Peyer's patch (tissue), 4 donors: ENCODE results near the gene CD44. TPM values are rescaled to one million over a fixed set of nuclear protein-coding genes. Genes with fewer than 3 reads are reported as not detected.

Experiments
- DNase-seq, 3 donors: peaks; one replicate each; pipeline ENCODE4 v3.0.0-alpha.2; 2017 to 2019
- H3K27ac ChIP-seq, 4 donors: fragments of 200-600 bp; sonication (generic); one replicate each; pipeline ENCODE4 v1.5.1; 2016 to 2019
- H3K27me3 ChIP-seq, 2 donors: fragments of 200-600 bp; sonication (generic); one replicate each; pipeline ENCODE4 v1.5.1; 2019
- H3K36me3 ChIP-seq, 3 donors: fragments of 200-600 bp; sonication (generic); one replicate each; pipeline ENCODE4 v1.5.1; 2016 to 2019
- H3K4me1 ChIP-seq, 4 donors: fragments of 200-600 bp; sonication (generic); one replicate each; pipeline ENCODE4 v1.5.1; 2016 to 2019
- H3K4me3 ChIP-seq, 4 donors: fragments of 200-600 bp; sonication (generic); 1 replicate in 3 of 4; 2 replicates in 1 of 4; pipeline ENCODE4 v1.5.1; 2016 to 2019; ENCODE audit warnings: mild to moderate bottlenecking in 1 of 4
- H3K9me3 ChIP-seq, 4 donors: fragments of 200-600 bp; sonication (generic); one replicate each; pipeline ENCODE4 v1.5.1; 2016 to 2019; ENCODE audit warnings: mild to moderate bottlenecking in 1 of 4
- POLR2A ChIP-seq, 2 donors: fragments of 450-650 bp; IDR thresholded peaks; one replicate each; pipeline ENCODE4 v1.5.1; 2017; ENCODE audit warnings: antibody characterized with exemption in 2 of 2, mild to moderate bottlenecking in 2 of 2, moderate library complexity in 2 of 2
- total RNA-seq, 4 donors: library from RNA; depleted of rRNA; stranded (reverse); fragments of >200 nt; gene quantifications; one replicate each; pipeline ENCODE4 v1.1.0, GENCODE V29; 2016
- TF ChIP-seq, protein P1 (sequence below), 6 experiments: fragments of 450-650 bp in 4 of 6; fragments of 200-600 bp in 2 of 6; sonication (generic) in 1 of 6; IDR thresholded peaks; one replicate each; pipeline ENCODE4 v1.5.1; 2017 to 2019; ENCODE audit warnings: antibody characterized with exemption in 6 of 6, mild to moderate bottlenecking in 3 of 6, moderate library complexity in 1 of 6

CD44 gene
- total RNA-seq, 4 donors from 2014 or later = 71.6 to 412 (median 130) TPM

DNA sequence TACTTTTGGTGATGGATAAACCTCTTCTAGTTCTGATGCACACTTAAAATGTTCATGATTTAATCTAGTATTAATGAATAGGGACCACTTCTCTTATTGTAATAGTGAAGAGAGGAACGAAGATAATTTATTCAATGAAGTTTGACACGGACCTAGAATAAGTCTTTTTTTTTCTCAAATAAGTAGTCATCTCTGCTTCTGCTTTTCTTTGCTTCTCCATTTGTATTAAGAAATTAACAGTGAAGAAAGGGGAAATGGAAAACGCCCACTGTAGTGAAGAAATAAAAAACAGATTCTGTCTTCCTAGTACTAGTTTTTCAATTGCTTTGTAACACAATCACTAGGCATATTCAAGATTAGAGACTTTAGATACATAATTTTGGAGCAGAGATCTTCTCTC lies 73.0 kb downstream of the CD44 start:
- Histone ChIP-seq H3K9me3 (no peaks in the 10 kb centered on the region), H3K36me3 (peaks cover 0 to 24% (median 0%) of the 10 kb centered on the region in 3 donors), H3K4me1 (peaks cover 0 to 3% (median 0%) of the 10 kb centered on the region in 4 donors), H3K27me3 (no peaks in the 10 kb centered on the region), H3K4me3 (no peak overlapping the region), H3K27ac (peak overlapping the region in 1 of 4 donors; percentile 43)
- no peak for DNase-seq
- TF ChIP-seq POLR2A (IDR thresholded peaks at IDR 0.05) = no peak
- TF ChIP-seq, protein P1, sequence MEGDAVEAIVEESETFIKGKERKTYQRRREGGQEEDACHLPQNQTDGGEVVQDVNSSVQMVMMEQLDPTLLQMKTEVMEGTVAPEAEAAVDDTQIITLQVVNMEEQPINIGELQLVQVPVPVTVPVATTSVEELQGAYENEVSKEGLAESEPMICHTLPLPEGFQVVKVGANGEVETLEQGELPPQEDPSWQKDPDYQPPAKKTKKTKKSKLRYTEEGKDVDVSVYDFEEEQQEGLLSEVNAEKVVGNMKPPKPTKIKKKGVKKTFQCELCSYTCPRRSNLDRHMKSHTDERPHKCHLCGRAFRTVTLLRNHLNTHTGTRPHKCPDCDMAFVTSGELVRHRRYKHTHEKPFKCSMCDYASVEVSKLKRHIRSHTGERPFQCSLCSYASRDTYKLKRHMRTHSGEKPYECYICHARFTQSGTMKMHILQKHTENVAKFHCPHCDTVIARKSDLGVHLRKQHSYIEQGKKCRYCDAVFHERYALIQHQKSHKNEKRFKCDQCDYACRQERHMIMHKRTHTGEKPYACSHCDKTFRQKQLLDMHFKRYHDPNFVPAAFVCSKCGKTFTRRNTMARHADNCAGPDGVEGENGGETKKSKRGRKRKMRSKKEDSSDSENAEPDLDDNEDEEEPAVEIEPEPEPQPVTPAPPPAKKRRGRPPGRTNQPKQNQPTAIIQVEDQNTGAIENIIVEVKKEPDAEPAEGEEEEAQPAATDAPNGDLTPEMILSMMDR (IDR thresholded peaks at IDR 0.05) = no peak

DNA sequence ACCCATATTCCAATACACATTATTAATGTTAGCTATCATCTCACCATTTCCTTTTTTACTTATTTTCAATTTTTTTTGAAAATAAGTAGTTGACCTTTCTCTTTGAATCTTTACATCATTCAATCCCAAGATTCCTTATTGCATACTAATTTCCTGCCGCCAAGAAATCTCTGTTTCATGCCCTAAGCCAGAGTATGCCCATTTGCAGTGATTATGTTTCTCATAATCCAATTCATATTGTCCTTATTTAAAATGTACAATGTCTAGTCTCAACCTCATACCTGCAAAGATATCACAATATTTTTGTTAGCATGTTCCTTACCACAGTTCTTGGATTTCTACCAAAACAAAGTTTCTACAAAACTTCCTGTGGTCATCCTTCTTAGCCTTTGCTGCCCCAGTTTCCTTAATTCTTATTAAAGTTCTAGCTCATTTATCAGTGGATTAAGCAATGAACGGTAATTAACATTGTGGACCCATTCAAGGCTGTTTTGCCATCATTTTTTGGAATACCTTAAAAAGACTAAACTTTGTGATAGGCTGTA lies 75.3 kb downstream of the CD44 start:
- Histone ChIP-seq H3K27me3 (no peaks in the 10 kb centered on the region), H3K4me1 (peaks cover 0 to 3% (median 0%) of the 10 kb centered on the region in 4 donors), H3K9me3 (no peaks in the 10 kb centered on the region), H3K4me3 (no peak overlapping the region), H3K27ac (no peak overlapping the region), H3K36me3 (peaks cover 0 to 31% (median 0%) of the 10 kb centered on the region in 3 donors)
- TF ChIP-seq POLR2A (IDR thresholded peaks at IDR 0.05) = no peak
- TF ChIP-seq, protein P1 (IDR thresholded peaks at IDR 0.05) = no peak
- no peak for DNase-seq

DNA sequence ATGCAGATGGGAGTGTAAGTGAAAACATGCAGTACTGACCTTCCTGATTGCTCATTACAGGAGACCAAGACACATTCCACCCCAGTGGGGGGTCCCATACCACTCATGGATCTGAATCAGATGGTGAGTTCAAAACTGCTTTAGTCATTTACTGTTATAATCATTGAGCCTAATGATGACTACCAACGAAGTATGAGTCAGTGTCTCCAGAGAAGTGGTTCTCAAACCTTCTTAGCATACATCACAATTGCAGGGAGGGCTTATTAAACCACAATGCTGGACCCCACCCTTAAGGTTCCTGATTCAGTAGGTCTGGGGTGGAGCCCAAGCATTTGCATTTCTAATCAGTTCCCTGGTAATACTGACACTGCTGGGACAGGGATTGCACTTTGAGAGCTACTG lies 75.8 kb downstream of the CD44 start:
- no peaks in the 10 kb centered on the region for H3K9me3 ChIP-seq
- H3K27me3 ChIP-seq = no peaks in the 10 kb centered on the region
- no peak overlapping the region for H3K4me3 ChIP-seq
- peaks cover 0 to 3% (median 0%) of the 10 kb centered on the region in 4 donors for H3K4me1 ChIP-seq
- no peak for DNase-seq
- H3K36me3 ChIP-seq = peaks cover 0 to 36% (median 4%) of the 10 kb centered on the region in 3 donors
- TF ChIP-seq, protein P1 (IDR thresholded peaks at IDR 0.05) = no peak
- no peak for TF ChIP-seq POLR2A (IDR thresholded peaks at IDR 0.05)
- H3K27ac ChIP-seq = no peak overlapping the region

DNA sequence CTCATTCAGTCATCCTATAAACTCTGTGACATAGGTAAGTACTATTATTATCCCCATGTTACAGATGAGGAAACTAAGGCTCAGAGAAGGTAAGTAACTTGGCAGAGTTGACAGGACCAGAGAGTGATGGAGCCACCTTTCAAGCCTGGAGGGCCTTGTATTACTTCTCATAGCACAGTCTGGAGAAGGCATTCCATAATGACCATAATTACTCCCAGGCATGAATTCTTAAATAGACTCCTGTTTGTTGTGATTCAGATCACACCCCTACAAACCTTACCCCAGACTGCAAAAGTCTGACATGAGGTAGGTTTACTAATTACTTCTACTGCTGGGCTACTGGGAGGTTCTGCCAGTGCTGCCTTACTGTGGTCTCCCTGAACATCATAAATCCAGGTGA lies 77.0 kb downstream of the CD44 start:
- H3K36me3 ChIP-seq = peaks cover 0 to 41% (median 5%) of the 10 kb centered on the region in 3 donors
- DNase-seq = no peak
- no peaks in the 10 kb centered on the region for H3K9me3 ChIP-seq
- TF ChIP-seq, protein P1 (IDR thresholded peaks at IDR 0.05) = no peak
- TF ChIP-seq POLR2A (IDR thresholded peaks at IDR 0.05) = no peak
- H3K27ac ChIP-seq = no peak overlapping the region
- H3K4me1 ChIP-seq = peaks cover 0 to 3% (median 0%) of the 10 kb centered on the region in 4 donors
- H3K4me3 ChIP-seq = no peak overlapping the region
- H3K27me3 ChIP-seq = no peaks in the 10 kb centered on the region

DNA sequence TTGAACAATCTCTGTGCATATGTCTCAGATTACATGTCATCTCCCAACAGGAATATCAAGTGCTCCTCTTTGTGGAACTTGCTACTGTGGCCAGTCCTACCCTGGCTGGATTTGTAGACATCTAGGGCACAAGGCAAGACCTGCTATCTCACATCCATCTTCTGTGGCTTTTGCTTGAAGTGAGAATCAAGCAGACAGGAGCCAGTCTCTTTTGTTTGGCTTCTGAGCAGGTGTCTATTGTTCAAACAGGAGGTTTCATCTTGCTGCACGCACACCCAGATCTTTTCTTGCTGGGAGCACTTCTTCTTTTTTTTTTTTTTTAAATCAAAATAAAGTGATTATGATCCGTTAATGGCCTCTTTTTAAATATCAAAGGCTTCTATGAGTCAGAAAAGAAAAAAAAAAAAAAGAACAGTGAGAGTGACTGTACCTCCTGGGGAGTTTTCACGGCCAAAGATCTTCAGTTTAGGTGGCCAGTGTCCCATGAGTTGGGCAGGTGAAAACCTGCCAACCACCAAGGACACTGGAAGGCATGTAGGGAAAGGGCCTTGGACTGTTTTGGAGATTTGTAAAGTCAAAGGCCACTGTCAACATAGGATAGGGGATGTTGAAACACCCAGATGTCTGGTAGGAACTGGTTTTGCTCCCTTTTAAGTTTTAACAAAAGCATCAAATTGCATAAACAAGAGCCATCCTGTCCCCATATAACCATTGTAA lies 78.1 kb downstream of the CD44 start:
- Histone ChIP-seq H3K4me3 (no peak overlapping the region), H3K27ac (peak overlapping the region in 1 of 4 donors; percentile 38), H3K36me3 (peaks cover 0 to 50% (median 5%) of the 10 kb centered on the region in 3 donors), H3K9me3 (no peaks in the 10 kb centered on the region), H3K4me1 (peaks cover 0 to 3% (median 0%) of the 10 kb centered on the region in 4 donors), H3K27me3 (no peaks in the 10 kb centered on the region)
- TF ChIP-seq, protein P1 (IDR thresholded peaks at IDR 0.05) = no peak
- no peak for TF ChIP-seq POLR2A (IDR thresholded peaks at IDR 0.05)
- no peak for DNase-seq
